Measurements from ENCODE around the gene SLC36A1. TPM values are rescaled to one million over a fixed set of nuclear protein-coding genes. Genes with fewer than 3 reads are reported as not detected.

SLC36A1 gene
- total and polyA plus RNA-seq, 2 experiments from 2014 or later: 6.9 to 10.1 TPM

- no peaks in the 10 kb centered on the region for H3K79me2 ChIP-seq (ENCODE audit: insufficient read depth)
- no peaks in the 10 kb centered on the region for H3K36me3 ChIP-seq (ENCODE audit: low read depth)
- no peaks in the 10 kb centered on the region for H3K9me3 ChIP-seq (ENCODE audit: low read depth)
- no peak overlapping the region for H3K4me3 ChIP-seq
- no peaks in the 10 kb centered on the region for H3K27me3 ChIP-seq (replicated peaks; ENCODE audit: insufficient read depth)
- no peak overlapping the region for H3K27ac ChIP-seq
- no peaks in the 10 kb centered on the region for H4K20me1 ChIP-seq (ENCODE audit: insufficient read depth)
- H3F3A ChIP-seq (ENCODE audit: insufficient read depth): no peaks in the 10 kb centered on the region
- no peak overlapping the region for H3K4me2 ChIP-seq (ENCODE audit: unreplicated experiment)
- H3K9me2 ChIP-seq (ENCODE audit: insufficient read depth): no peaks in the 10 kb centered on the region
- H3K9ac ChIP-seq: no peak overlapping the region
- no peaks in the 10 kb centered on the region for H3K4me1 ChIP-seq (ENCODE audit: insufficient read depth)
- 68 to 86% methylated on average over 2 of the region's 2 CpGs for WGBS, 2 experiments (ENCODE audit: low coverage in 1 of 2, low lambda C conversion rate in 2 of 2, missing lambda C conversion rate in 2 of 2)
- TF ChIP-seq EZH2 (IDR thresholded peaks at IDR 0.05; ENCODE audit: insufficient read depth, poor library complexity, severe bottlenecking) (no peak), EZH2phosphoT487 (IDR thresholded peaks at IDR 0.05; ENCODE audit: insufficient read depth, low read depth) (no peak)
- in situ Hi-C loops (cut with MboI): no loop called here
- no peak overlapping the region for H2AFZ ChIP-seq
- DNase-seq: no peak
Observed at GRCh38 chr5:151528153-151528552, 80.8 kb downstream of the SLC36A1 start.

- no peak overlapping the region for H3K4me3 ChIP-seq
- in situ Hi-C loops (cut with MboI): no loop called here
Observed at GRCh38 chr5:151528996-151529395, 81.6 kb downstream of the SLC36A1 start.

GRCh38 chr5:151531581-151531980, 84.2 kb downstream of the SLC36A1 start:
- Histone ChIP-seq H3K9me2 (ENCODE audit: insufficient read depth) (no peaks in the 10 kb centered on the region), H3K79me2 (ENCODE audit: insufficient read depth) (no peaks in the 10 kb centered on the region), H3K9ac (no peak overlapping the region), H3K27me3 (replicated peaks; ENCODE audit: insufficient read depth) (no peaks in the 10 kb centered on the region), H3F3A (ENCODE audit: insufficient read depth) (no peaks in the 10 kb centered on the region), H3K36me3 (ENCODE audit: low read depth) (no peaks in the 10 kb centered on the region), H3K4me3 (no peak overlapping the region), H3K4me2 (ENCODE audit: unreplicated experiment) (no peak overlapping the region), H3K27ac (no peak overlapping the region), H3K9me3 (ENCODE audit: low read depth) (no peaks in the 10 kb centered on the region), H2AFZ (no peak overlapping the region), H3K4me1 (ENCODE audit: insufficient read depth) (no peaks in the 10 kb centered on the region), H4K20me1 (ENCODE audit: insufficient read depth) (no peaks in the 10 kb centered on the region)
- no peak for DNase-seq
- WGBS, 2 experiments (ENCODE audit: low coverage in 1 of 2, low lambda C conversion rate in 2 of 2, missing lambda C conversion rate in 2 of 2): 88 to 91% methylated on average over 21 to 30 of the region's 30 CpGs
- TF ChIP-seq EZH2phosphoT487 (IDR thresholded peaks at IDR 0.05; ENCODE audit: insufficient read depth, low read depth): no peak
- TF ChIP-seq EZH2 (IDR thresholded peaks at IDR 0.05; ENCODE audit: insufficient read depth, poor library complexity, severe bottlenecking): no peak
- in situ Hi-C loops (cut with MboI): loop anchor here (10.0 kb wide), 1 partner anchor 113 kb away; no protein-coding TSS in a partner anchor

More at GRCh38 chr5:151528996-151529395, 81.6 kb downstream of the SLC36A1 start:
- Histone ChIP-seq H3K9me2 (ENCODE audit: insufficient read depth) (no peaks in the 10 kb centered on the region), H3K4me2 (ENCODE audit: unreplicated experiment) (no peak overlapping the region), H3K4me1 (ENCODE audit: insufficient read depth) (no peaks in the 10 kb centered on the region), H3K9ac (no peak overlapping the region), H3K27ac (no peak overlapping the region), H3K27me3 (replicated peaks; ENCODE audit: insufficient read depth) (no peaks in the 10 kb centered on the region), H4K20me1 (ENCODE audit: insufficient read depth) (no peaks in the 10 kb centered on the region), H3K36me3 (ENCODE audit: low read depth) (no peaks in the 10 kb centered on the region), H3F3A (ENCODE audit: insufficient read depth) (no peaks in the 10 kb centered on the region), H3K9me3 (ENCODE audit: low read depth) (no peaks in the 10 kb centered on the region), H2AFZ (no peak overlapping the region), H3K79me2 (ENCODE audit: insufficient read depth) (no peaks in the 10 kb centered on the region)
- 84 to 88% methylated on average over 7 of the region's 7 CpGs for WGBS, 2 experiments (ENCODE audit: low coverage in 1 of 2, low lambda C conversion rate in 2 of 2, missing lambda C conversion rate in 2 of 2)
- no peak for DNase-seq
- TF ChIP-seq EZH2 (IDR thresholded peaks at IDR 0.05; ENCODE audit: insufficient read depth, poor library complexity, severe bottlenecking): no peak
- TF ChIP-seq EZH2phosphoT487 (IDR thresholded peaks at IDR 0.05; ENCODE audit: insufficient read depth, low read depth): no peak

- Histone ChIP-seq H3K36me3 (ENCODE audit: low read depth) (no peaks in the 10 kb centered on the region), H4K20me1 (ENCODE audit: insufficient read depth) (no peaks in the 10 kb centered on the region), H2AFZ (no peak overlapping the region), H3K27me3 (replicated peaks; ENCODE audit: insufficient read depth) (no peaks in the 10 kb centered on the region), H3F3A (ENCODE audit: insufficient read depth) (no peaks in the 10 kb centered on the region), H3K4me3 (no peak overlapping the region), H3K9me3 (ENCODE audit: low read depth) (no peaks in the 10 kb centered on the region), H3K4me2 (ENCODE audit: unreplicated experiment) (no peak overlapping the region), H3K27ac (no peak overlapping the region), H3K9ac (no peak overlapping the region), H3K79me2 (ENCODE audit: insufficient read depth) (no peaks in the 10 kb centered on the region), H3K4me1 (ENCODE audit: insufficient read depth) (no peaks in the 10 kb centered on the region), H3K9me2 (ENCODE audit: insufficient read depth) (no peaks in the 10 kb centered on the region)
- TF ChIP-seq EZH2phosphoT487 (IDR thresholded peaks at IDR 0.05; ENCODE audit: insufficient read depth, low read depth): no peak
- no peak for TF ChIP-seq EZH2 (IDR thresholded peaks at IDR 0.05; ENCODE audit: insufficient read depth, poor library complexity, severe bottlenecking)
- 85 to 91% methylated on average over 4 of the region's 4 CpGs for WGBS, 2 experiments (ENCODE audit: low coverage in 1 of 2, low lambda C conversion rate in 2 of 2, missing lambda C conversion rate in 2 of 2)
- in situ Hi-C loops (cut with MboI): loop anchor here (10.0 kb wide), 1 partner anchor 112 kb away; no protein-coding TSS in a partner anchor
- no peak for DNase-seq
Observed at GRCh38 chr5:151532416-151532815, 85.0 kb downstream of the SLC36A1 start.

- no peaks in the 10 kb centered on the region for H3K9me3 ChIP-seq (ENCODE audit: low read depth)
- no peak overlapping the region for H3K9ac ChIP-seq
- no peak for DNase-seq
- H3K36me3 ChIP-seq (ENCODE audit: low read depth): no peaks in the 10 kb centered on the region
- in situ Hi-C loops (cut with MboI): loop anchor here (10.0 kb wide), 1 partner anchor 110 kb away; no protein-coding TSS in a partner anchor
- no peaks in the 10 kb centered on the region for H3K79me2 ChIP-seq (ENCODE audit: insufficient read depth)
- WGBS, 2 experiments (ENCODE audit: low coverage in 1 of 2, low lambda C conversion rate in 2 of 2, missing lambda C conversion rate in 2 of 2): 54 to 60% methylated on average over 11 of the region's 11 CpGs
- no peaks in the 10 kb centered on the region for H3F3A ChIP-seq (ENCODE audit: insufficient read depth)
- no peak overlapping the region for H3K4me2 ChIP-seq (ENCODE audit: unreplicated experiment)
- peaks cover 8% of the 10 kb centered on the region; the same call in 1 of the 2 replicates for H3K4me1 ChIP-seq (ENCODE audit: insufficient read depth)
- no peak overlapping the region for H3K27ac ChIP-seq
- H3K9me2 ChIP-seq (ENCODE audit: insufficient read depth): no peaks in the 10 kb centered on the region
- H2AFZ ChIP-seq: no peak overlapping the region
- no peaks in the 10 kb centered on the region for H3K27me3 ChIP-seq (replicated peaks; ENCODE audit: insufficient read depth)
- TF ChIP-seq EZH2 (IDR thresholded peaks at IDR 0.05; ENCODE audit: insufficient read depth, poor library complexity, severe bottlenecking) (no peak), EZH2phosphoT487 (IDR thresholded peaks at IDR 0.05; ENCODE audit: insufficient read depth, low read depth) (no peak)
- no peaks in the 10 kb centered on the region for H4K20me1 ChIP-seq (ENCODE audit: insufficient read depth)
- H3K4me3 ChIP-seq: no peak overlapping the region
Observed at GRCh38 chr5:151534350-151534749, 86.9 kb downstream of the SLC36A1 start.

All from GM23248 (cell line).